Esophagus squamous epithelium (tissue), 5 donors: Measurements from ENCODE around the gene C8B. TPM values are rescaled to one million over a fixed set of nuclear protein-coding genes. Genes with fewer than 3 reads are reported as not detected.

Source experiments
- DNase-seq: peaks from one replicate; lab custom pipeline; 2025; lab: John Stamatoyannopoulos, UW
- H3K27ac ChIP-seq, 4 donors: fragments of 200-600 bp; sonication (generic); one replicate each; pipeline ENCODE4 v1.5.1; 2016 to 2019; ENCODE audit warnings: mild to moderate bottlenecking in 1 of 4
- H3K27me3 ChIP-seq, 4 donors: fragments of 200-600 bp; sonication (generic); 1 replicate in 3 of 4; 2 replicates in 1 of 4; pipeline versions ENCODE4 v1.5.1 to v1.6.0; 2017 to 2021; ENCODE audit warnings: antibody characterized with exemption in 1 of 4
- H3K36me3 ChIP-seq, 3 donors: fragments of 200-600 bp; sonication (generic); one replicate each; pipeline ENCODE4 v1.5.1; 2016 to 2019
- H3K4me1 ChIP-seq, 3 donors: fragments of 200-600 bp; sonication (generic); one replicate each; pipeline ENCODE4 v1.5.1; 2017 to 2019
- H3K4me3 ChIP-seq, 4 donors: fragments of 200-600 bp; sonication (generic); 1 replicate in 3 of 4; 2 replicates in 1 of 4; pipeline ENCODE4 v1.5.1; 2016 to 2019; ENCODE audit warnings: mild to moderate bottlenecking in 2 of 4, moderate library complexity in 1 of 4
- H3K9me3 ChIP-seq, 3 donors: fragments of 200-600 bp; sonication (generic); one replicate each; pipeline ENCODE4 v1.5.1; 2016 to 2019
- CTCF ChIP-seq, 6 experiments: fragments of 450-650 bp in 4 of 6; fragments of 200-600 bp in 2 of 6; sonication (generic) in 2 of 6; IDR thresholded peaks; one replicate each; pipeline ENCODE4 v1.5.1; 2016 to 2019; ENCODE audit warnings: antibody characterized with exemption in 6 of 6, mild to moderate bottlenecking in 4 of 6, moderate library complexity in 4 of 6
- POLR2A ChIP-seq, 4 donors: fragments of 450-650 bp; IDR thresholded peaks; one replicate each; pipeline ENCODE4 v1.6.1; 2017; ENCODE audit warnings: antibody characterized with exemption in 4 of 4, mild to moderate bottlenecking in 4 of 4, moderate library complexity in 3 of 4
- WGBS, 2 donors: methylation state at CpG; one replicate each; pipeline ENCODE4 v1.1.5; 2018; 5-methylcytosine and 5-hydroxymethylcytosine counted together
- intact Hi-C: fragments of 100-400 bp; cut with DNase I; formaldehyde crosslinking; loops from one replicate; pipeline ENCODE4 v1.15.0; 2022
- total RNA-seq, 4 donors: library from RNA; depleted of rRNA; stranded (reverse); fragments of >200 nt; gene quantifications; one replicate each; pipeline ENCODE4 v1.1.0, GENCODE V29; 2016
- donor health status: DM: yes; HTN: yes; CAD: no.

C8B gene
- total RNA-seq, 4 donors from 2014 or later: 0.30 TPM; not detected in 3

- Histone ChIP-seq H3K9me3 (no peaks in the 10 kb centered on the region), H3K4me1 (no peaks in the 10 kb centered on the region), H3K36me3 (no peaks in the 10 kb centered on the region), H3K4me3 (no peak overlapping the region), H3K27me3 (peaks cover 0 to 5% (median 0%) of the 10 kb centered on the region in 4 donors), H3K27ac (no peak overlapping the region)
- DNase-seq: no peak
- intact Hi-C loops: no loop called here
- no peak for TF ChIP-seq CTCF (IDR thresholded peaks at IDR 0.05)
- no peak for TF ChIP-seq POLR2A (IDR thresholded peaks at IDR 0.05)
- WGBS, 2 donors: 41 to 56% methylated on average over 3 of the region's 3 CpGs
Measured at GRCh38 chr1:56901716-56902115, 64.1 kb downstream of the C8B start.

- Histone ChIP-seq H3K9me3 (no peaks in the 10 kb centered on the region), H3K4me1 (no peaks in the 10 kb centered on the region), H3K27me3 (peaks cover 0 to 5% (median 0%) of the 10 kb centered on the region in 4 donors), H3K36me3 (no peaks in the 10 kb centered on the region), H3K27ac (no peak overlapping the region), H3K4me3 (no peak overlapping the region)
- no peak for TF ChIP-seq POLR2A (IDR thresholded peaks at IDR 0.05)
- intact Hi-C loops: no loop called here
- WGBS, 2 donors: 61 to 68% methylated on average over 2 of the region's 2 CpGs
- DNase-seq: no peak
Measured at GRCh38 chr1:56898879-56899278, 66.9 kb downstream of the C8B start.

GRCh38 chr1:56898005-56898373, 67.8 kb downstream of the C8B start:
- no peaks in the 10 kb centered on the region for H3K4me1 ChIP-seq
- H3K36me3 ChIP-seq: no peaks in the 10 kb centered on the region
- DNase-seq: no peak
- H3K4me3 ChIP-seq: no peak overlapping the region
- TF ChIP-seq CTCF (IDR thresholded peaks at IDR 0.05) (no peak), POLR2A (IDR thresholded peaks at IDR 0.05) (no peak)
- H3K9me3 ChIP-seq: no peaks in the 10 kb centered on the region
- intact Hi-C loops: no loop called here
- no peak overlapping the region for H3K27ac ChIP-seq
- 61 to 69% methylated on average over 2 of the region's 2 CpGs for whole genome bisulfite sequencing, 2 donors
- H3K27me3 ChIP-seq: peaks cover 0 to 5% (median 0%) of the 10 kb centered on the region in 4 donors

- Histone ChIP-seq H3K27me3 (peaks cover 0 to 5% (median 0%) of the 10 kb centered on the region in 4 donors), H3K36me3 (no peaks in the 10 kb centered on the region), H3K4me3 (no peak overlapping the region), H3K9me3 (no peaks in the 10 kb centered on the region), H3K4me1 (no peaks in the 10 kb centered on the region), H3K27ac (no peak overlapping the region)
- no peak for DNase-seq
- TF ChIP-seq POLR2A (IDR thresholded peaks at IDR 0.05) (no peak), CTCF (IDR thresholded peaks at IDR 0.05) (no peak)
- intact Hi-C loops: no loop called here
- 51% methylated on average over 6 of the region's 6 CpGs for WGBS, 2 donors
Measured at GRCh38 chr1:56897150-56898004, 68.4 kb downstream of the C8B start.

- TF ChIP-seq POLR2A (IDR thresholded peaks at IDR 0.05) (no peak), CTCF (IDR thresholded peaks at IDR 0.05) (no peak)
- H3K27me3 ChIP-seq: no peaks in the 10 kb centered on the region
- no peaks in the 10 kb centered on the region for H3K36me3 ChIP-seq
- intact Hi-C loops: no loop called here
- no peak for DNase-seq
- H3K9me3 ChIP-seq: no peaks in the 10 kb centered on the region
- H3K27ac ChIP-seq: no peak overlapping the region
- no peaks in the 10 kb centered on the region for H3K4me1 ChIP-seq
- H3K4me3 ChIP-seq: no peak overlapping the region
Measured at GRCh38 chr1:56894014-56894413, 71.8 kb downstream of the C8B start.
